ENCODE results near the gene ABO.

ABO gene

GRCh38 chr9:133277467-133277866, 2.5 kb upstream of the ABO start:
- Histone ChIP-seq H3K4me3 (ENCODE audit: low read depth, low read length) (no peak overlapping the region), H3K27ac (ENCODE audit: extremely low read depth, low read depth, low read length) (no peak overlapping the region), H3K4me1 (ENCODE audit: control insufficient read depth, insufficient read depth, low read length) (no peaks in the 10 kb centered on the region), H3K9me3 (ENCODE audit: control insufficient read depth, insufficient read depth, low read depth, low read length) (no peaks in the 10 kb centered on the region), H3K36me3 (ENCODE audit: control insufficient read depth in 2 of 2, insufficient read depth in 1 of 2, low read length in 2 of 2) (no peaks in the 10 kb centered on the region)
- POLR2A ChIA-PET = no interaction called here
- TF ChIP-seq ZNF521 (tag by site-specific recombination; IDR thresholded peaks at IDR 0.05) = no peak
- no peak for TF ChIP-seq ZNF18 (tag by site-specific recombination; IDR thresholded peaks at IDR 0.05)
- no peak for TF ChIP-seq ZNF174 (tag by site-specific recombination; IDR thresholded peaks at IDR 0.05)
- TF ChIP-seq ZNF138 (tag by site-specific recombination; IDR thresholded peaks at IDR 0.05; ENCODE audit: borderline replicate concordance) = no peak
- no peak for TF ChIP-seq ZNF132 (tag by site-specific recombination; IDR thresholded peaks at IDR 0.05; ENCODE audit: borderline replicate concordance)
- TF ChIP-seq ZNF660 (tag by site-specific recombination; IDR thresholded peaks at IDR 0.05) = no peak
- no peak for TF ChIP-seq ZSCAN23 (tag by site-specific recombination; IDR thresholded peaks at IDR 0.05)
- no peak for TF ChIP-seq ZNF707 (tag by site-specific recombination; IDR thresholded peaks at IDR 0.05)
- TF ChIP-seq ZNF433 (tag by site-specific recombination; IDR thresholded peaks at IDR 0.05; ENCODE audit: low read depth) = no peak
- no peak for TF ChIP-seq REPIN1 (tag by site-specific recombination; IDR thresholded peaks at IDR 0.05; ENCODE audit: low read depth)
- TF ChIP-seq BCL6B (tag by site-specific recombination; IDR thresholded peaks at IDR 0.05) = no peak
- no peak for TF ChIP-seq ZNF664 (tag by site-specific recombination; IDR thresholded peaks at IDR 0.05)
- no peak for TF ChIP-seq ZNF394 (tag by site-specific recombination; IDR thresholded peaks at IDR 0.05; ENCODE audit: borderline replicate concordance)
- no peak for TF ChIP-seq ZSCAN4 (tag by site-specific recombination; IDR thresholded peaks at IDR 0.05)
- TF ChIP-seq KLF10 (tag by site-specific recombination; IDR thresholded peaks at IDR 0.05) = no peak
- TF ChIP-seq ZNF157 (tag by site-specific recombination; IDR thresholded peaks at IDR 0.05) = no peak
- no peak for TF ChIP-seq ZNF558 (tag by site-specific recombination; IDR thresholded peaks at IDR 0.05)
- CTCF ChIA-PET = interaction anchor here (1.0 kb wide), 1 partner anchor 38 kb away, joined by 8 read pairs; no protein-coding TSS in a partner anchor

GRCh38 chr9:133276923-133277322, 1.9 kb upstream of the ABO start:
- no peaks in the 10 kb centered on the region for H3K4me1 ChIP-seq (ENCODE audit: control insufficient read depth, insufficient read depth, low read length)
- H3K4me3 ChIP-seq (ENCODE audit: low read depth, low read length) = no peak overlapping the region
- no peaks in the 10 kb centered on the region for H3K36me3 ChIP-seq (ENCODE audit: control insufficient read depth in 2 of 2, insufficient read depth in 1 of 2, low read length in 2 of 2)
- no peak overlapping the region for H3K27ac ChIP-seq (ENCODE audit: extremely low read depth, low read depth, low read length)
- no peaks in the 10 kb centered on the region for H3K9me3 ChIP-seq (ENCODE audit: control insufficient read depth, insufficient read depth, low read depth, low read length)
- ChIA-PET CTCF (interaction anchor here (0.6 to 1.1 kb wide), 2 partner anchors 12 to 38 kb away, joined by 3 to 4 read pairs; no protein-coding TSS in a partner anchor), POLR2A (no interaction called here)
- no peak for TF ChIP-seq PRDM10 (tag by site-specific recombination; IDR thresholded peaks at IDR 0.05)
- no peak for TF ChIP-seq ZNF571 (tag by site-specific recombination; IDR thresholded peaks at IDR 0.05)
- TF ChIP-seq ZNF830 (tag by site-specific recombination; IDR thresholded peaks at IDR 0.05; ENCODE audit: low read depth) = no peak
- no peak for TF ChIP-seq ELK4 (IDR thresholded peaks at IDR 0.05; ENCODE audit: borderline replicate concordance, low read depth, low read length)
- TF ChIP-seq ZNF433 (tag by site-specific recombination; IDR thresholded peaks at IDR 0.05; ENCODE audit: low read depth) = no peak
- TF ChIP-seq ZNF391 (tag by site-specific recombination; IDR thresholded peaks at IDR 0.05; ENCODE audit: borderline replicate concordance, low read depth) = no peak
- TF ChIP-seq ZNF157 (tag by site-specific recombination; IDR thresholded peaks at IDR 0.05) = no peak
- no peak for TF ChIP-seq KLF10 (tag by site-specific recombination; IDR thresholded peaks at IDR 0.05)
- no peak for TF ChIP-seq KLF17 (tag by site-specific recombination; IDR thresholded peaks at IDR 0.05)
- no peak for TF ChIP-seq HOXA7 (CRISPR knock-in tag; IDR thresholded peaks at IDR 0.05; ENCODE audit: borderline replicate concordance)
- TF ChIP-seq ZNF560 (tag by site-specific recombination; IDR thresholded peaks at IDR 0.05; ENCODE audit: borderline replicate concordance) = no peak
- TF ChIP-seq ZNF404 (tag by site-specific recombination; IDR thresholded peaks at IDR 0.05) = no peak
